Ovary (tissue), 9 donors: ENCODE data around the gene PDZD4. TPM values are rescaled to one million over a fixed set of nuclear protein-coding genes. Genes with fewer than 3 reads are reported as not detected.
A peak's percentile ranks its signal among the peaks of the same experiment; 100 is the strongest.

ENCODE experiments used
- DNase-seq, 5 donors: peaks; one replicate each; pipeline ENCODE4 v3.0.0-alpha.2; 2019 to 2020
- H3K27ac ChIP-seq, 2 donors: fragments of 200-600 bp; one replicate each; pipeline versions ENCODE4 v1.5.1 to v1.8.0; 2019 to 2022
- H3K27me3 ChIP-seq: fragments of 200-600 bp; one replicate; pipeline ENCODE4 v1.8.0; 2022
- H3K36me3 ChIP-seq: fragments of 200-600 bp; sonication (generic); one replicate; pipeline ENCODE4 v1.5.1; 2019
- H3K4me1 ChIP-seq: one replicate; pipeline ENCODE4 v1.8.1; 2013; ENCODE audit warnings: mild to moderate bottlenecking, moderate library complexity; ENCODE audit not compliant: insufficient read depth
- H3K4me3 ChIP-seq: fragments of 200-600 bp; sonication (generic); one replicate; pipeline ENCODE4 v1.5.1; 2017
- H3K9me3 ChIP-seq, 2 donors: fragments of 200-600 bp in 1 of 2; sonication (generic) in 1 of 2; one replicate each; pipeline versions ENCODE4 v1.5.1 to v1.8.1; 2013 to 2019; ENCODE audit warnings: mild to moderate bottlenecking in 1 of 2, moderate library complexity in 1 of 2
- EP300 ChIP-seq: sonication (generic); formaldehyde crosslinking; IDR thresholded peaks from one replicate; pipeline ENCODE4 v1.6.1; 2017; ENCODE audit warnings: antibody characterized with exemption
- POLR2A ChIP-seq: fragments of 450-650 bp; IDR thresholded peaks from one replicate; pipeline ENCODE4 v1.6.1; 2017; ENCODE audit warnings: antibody characterized with exemption, mild to moderate bottlenecking, moderate library complexity
- WGBS, 3 donors: extraction: QIAGEN DNeasy Blood & Tissue Kit in 1 of 3; methylation state at CpG; one replicate each; pipeline versions ENCODE4 v1.1.5 to v1.1.7; 2013 to 2017; 5-methylcytosine and 5-hydroxymethylcytosine counted together
- intact Hi-C, 4 donors: fragments of 100-400 bp; cut with DNase I; formaldehyde crosslinking; loops; one replicate each; pipeline versions ENCODE4 v1.11.0 to v1.15.1; 2022 to 2023
- polyA plus RNA-seq, 2 donors: library from polyadenylated mRNA; stranded (reverse); fragments of 200-250 nt in 1 of 2; fragments of 350-450 nt in 1 of 2; fragmentation: Illumina TruSeq in 1 of 2; extraction: RNeasy Lipid Tissue Mini Kit (QIAGEN cat#74804) in 1 of 2; gene quantifications; one replicate each; pipeline ENCODE4 v1.2.3, GENCODE V29; 2013 to 2014
- total RNA-seq, 7 donors: library from RNA; depleted of rRNA in 2 of 7; stranded (reverse); fragments of >200 nt in 2 of 7; fragmentation: NEBNext Ultra II Directional in 3 of 7; extraction: Animal tissue kit (Norgen Biotek cat#: 25700) in 3 of 7; gene quantifications; one replicate each; pipeline versions ENCODE4 v1.1.0 to v1.2.4, GENCODE V29; 2016 to 2023
- TF ChIP-seq, protein P1 (sequence below), 3 donors: fragments of 450-650 bp in 2 of 3; fragments of 200-600 bp in 1 of 3; IDR thresholded peaks; one replicate each; pipeline versions ENCODE4 v1.5.1 to v1.8.0; 2016 to 2022; ENCODE audit warnings: antibody characterized with exemption in 3 of 3, mild to moderate bottlenecking in 1 of 3
- donor health status: DM: no; HTN: no; CAD: no; lungs with moderate emphysema.
- donor health status: DM: no; HTN: no; CAD: no.
- donor health status: Bipolar disorder and iron deficiency.
- donor health status: DM: yes; HTN: yes; CAD: no.
- donor health status: DM: no; HTN: no; CAD: no.
- donor health status: DM: yes; HTN: yes; CAD: no.

Gene PDZD4
- total and polyA plus RNA-seq, 9 donors = 0.73 to 8.6 (median 2.2) TPM

DNA sequence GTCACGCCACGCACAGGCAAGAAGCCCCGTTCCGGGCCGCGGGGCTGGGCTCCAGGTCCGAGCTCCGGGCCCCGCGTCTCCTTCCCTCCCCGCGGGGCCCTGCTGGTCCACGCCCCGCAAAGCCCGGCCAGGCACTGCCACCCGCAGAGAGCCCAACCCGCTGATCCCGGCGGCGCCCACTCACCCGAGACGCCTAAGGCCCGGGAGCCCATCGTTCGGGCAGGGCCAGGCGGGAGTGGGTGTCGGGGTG, 870 bp downstream of the PDZD4 start:
- intact Hi-C loops = no loop called here
- Histone ChIP-seq H3K27me3 (no peaks in the 10 kb centered on the region), H3K4me1 (no peaks in the 10 kb centered on the region), H3K27ac (no peak overlapping the region), H3K9me3 (no peaks in the 10 kb centered on the region), H3K4me3 (peak overlapping the region; percentile 28), H3K36me3 (no peaks in the 10 kb centered on the region)
- 22 to 36% (median 24%) methylated on average over 24 to 27 of the region's 27 CpGs for WGBS, 3 donors
- TF ChIP-seq, protein P1, sequence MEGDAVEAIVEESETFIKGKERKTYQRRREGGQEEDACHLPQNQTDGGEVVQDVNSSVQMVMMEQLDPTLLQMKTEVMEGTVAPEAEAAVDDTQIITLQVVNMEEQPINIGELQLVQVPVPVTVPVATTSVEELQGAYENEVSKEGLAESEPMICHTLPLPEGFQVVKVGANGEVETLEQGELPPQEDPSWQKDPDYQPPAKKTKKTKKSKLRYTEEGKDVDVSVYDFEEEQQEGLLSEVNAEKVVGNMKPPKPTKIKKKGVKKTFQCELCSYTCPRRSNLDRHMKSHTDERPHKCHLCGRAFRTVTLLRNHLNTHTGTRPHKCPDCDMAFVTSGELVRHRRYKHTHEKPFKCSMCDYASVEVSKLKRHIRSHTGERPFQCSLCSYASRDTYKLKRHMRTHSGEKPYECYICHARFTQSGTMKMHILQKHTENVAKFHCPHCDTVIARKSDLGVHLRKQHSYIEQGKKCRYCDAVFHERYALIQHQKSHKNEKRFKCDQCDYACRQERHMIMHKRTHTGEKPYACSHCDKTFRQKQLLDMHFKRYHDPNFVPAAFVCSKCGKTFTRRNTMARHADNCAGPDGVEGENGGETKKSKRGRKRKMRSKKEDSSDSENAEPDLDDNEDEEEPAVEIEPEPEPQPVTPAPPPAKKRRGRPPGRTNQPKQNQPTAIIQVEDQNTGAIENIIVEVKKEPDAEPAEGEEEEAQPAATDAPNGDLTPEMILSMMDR (IDR thresholded peaks at IDR 0.05) = no peak
- no peak for DNase-seq

DNA sequence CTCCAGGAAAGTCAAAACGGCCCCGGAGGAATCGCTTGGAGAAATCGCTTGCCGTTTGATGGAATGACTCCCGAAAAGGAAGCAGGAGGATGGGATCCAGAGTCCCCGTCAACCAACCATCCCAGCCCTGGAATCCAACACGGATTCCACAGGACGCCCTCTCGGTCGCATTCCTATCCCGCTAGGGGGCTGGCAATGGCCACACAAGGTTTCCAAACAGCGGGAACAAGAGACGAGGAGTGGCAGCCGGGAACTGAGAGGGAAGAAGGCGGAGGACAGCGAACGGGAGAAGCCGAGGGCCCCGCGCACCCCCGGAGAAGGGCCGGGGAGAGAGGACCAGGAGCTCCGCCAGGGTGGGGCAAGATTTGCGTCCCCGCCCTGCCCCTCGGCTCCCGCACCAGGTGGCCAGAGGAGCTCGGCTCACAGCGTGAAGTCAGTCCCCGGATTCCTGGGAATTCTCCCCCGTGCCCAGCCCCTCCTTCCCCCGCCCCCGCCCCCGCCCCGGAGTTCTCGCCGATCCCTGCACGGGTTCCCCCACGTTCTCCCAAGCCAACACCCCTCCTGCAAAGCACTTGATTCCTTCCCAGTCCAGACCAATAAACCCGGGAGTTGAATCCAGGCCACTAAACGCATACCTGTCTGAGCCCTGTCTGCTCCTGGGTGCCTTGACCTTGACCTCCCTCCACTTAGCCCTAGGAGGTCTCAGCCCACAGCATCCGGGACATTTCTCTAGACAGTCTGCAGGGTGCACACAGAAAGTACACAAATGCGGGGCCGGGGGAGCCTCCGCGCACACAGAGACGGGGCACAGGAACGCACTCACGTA, 1.4 kb downstream of the PDZD4 start:
- no peak for DNase-seq
- intact Hi-C loops = no loop called here
- 14 to 24% (median 20%) methylated on average over 49 to 50 of the region's 50 CpGs for WGBS, 3 donors
- Histone ChIP-seq H3K27ac (no peak overlapping the region), H3K27me3 (no peaks in the 10 kb centered on the region), H3K4me1 (no peaks in the 10 kb centered on the region), H3K9me3 (no peaks in the 10 kb centered on the region), H3K4me3 (peak overlapping the region; percentile 28), H3K36me3 (no peaks in the 10 kb centered on the region)
- TF ChIP-seq, protein P1 (IDR thresholded peaks at IDR 0.05) = no peak
- TF ChIP-seq POLR2A = no peak
- TF ChIP-seq EP300 = no peak

DNA sequence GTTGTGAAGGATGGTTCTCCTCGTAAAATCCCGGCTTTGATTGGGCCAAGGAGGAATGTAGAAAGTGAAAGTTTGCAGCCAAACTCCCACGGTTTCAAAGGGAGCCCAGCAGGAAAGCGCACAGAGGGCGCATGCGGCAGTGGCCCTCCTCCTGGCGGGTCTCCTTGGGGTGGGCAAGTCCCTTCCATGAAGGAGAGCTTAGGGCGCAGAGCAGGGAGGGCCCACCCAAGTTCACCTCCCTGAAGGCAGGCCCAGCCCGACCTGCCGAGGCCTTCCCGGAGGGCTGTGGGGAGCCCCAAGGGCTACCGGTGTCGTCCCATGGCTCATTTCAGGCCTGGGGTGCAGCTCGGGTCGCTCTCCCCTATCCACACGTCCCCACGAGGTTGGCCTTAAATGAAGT, 2.0 kb downstream of the PDZD4 start:
- H3K4me1 ChIP-seq = no peaks in the 10 kb centered on the region
- no peak overlapping the region for H3K27ac ChIP-seq
- no peak for DNase-seq
- no peak for TF ChIP-seq EP300
- TF ChIP-seq, protein P1 (IDR thresholded peaks at IDR 0.05) = no peak
- no peak for TF ChIP-seq POLR2A
- no peaks in the 10 kb centered on the region for H3K9me3 ChIP-seq
- intact Hi-C loops = no loop called here
- H3K4me3 ChIP-seq = peak overlapping the region; percentile 28
- no peaks in the 10 kb centered on the region for H3K27me3 ChIP-seq
- no peaks in the 10 kb centered on the region for H3K36me3 ChIP-seq
- 35 to 47% (median 41%) methylated on average over 13 to 17 of the region's 17 CpGs for WGBS, 3 donors

DNA sequence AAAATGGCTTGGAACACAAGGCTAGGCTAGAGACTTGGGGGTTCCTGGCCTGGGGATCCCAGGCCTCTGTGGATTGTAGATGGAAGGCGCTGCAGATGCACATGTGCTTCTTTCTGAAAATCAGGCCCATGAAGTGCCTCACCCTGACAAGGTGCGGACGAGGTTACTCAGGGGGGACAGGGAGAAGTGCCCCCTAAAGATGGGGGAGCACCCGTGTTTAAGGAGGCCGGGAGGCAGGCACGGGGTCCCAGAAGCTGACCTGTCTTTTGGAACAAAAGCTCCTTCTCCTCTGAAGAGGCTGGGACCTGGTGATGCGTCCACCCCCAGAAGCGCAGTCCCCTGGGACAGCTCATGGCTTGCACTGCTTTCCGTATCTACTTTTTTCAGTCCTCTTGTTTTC, 2.4 kb downstream of the PDZD4 start:
- TF ChIP-seq POLR2A (no peak), EP300 (no peak)
- TF ChIP-seq, protein P1 (IDR thresholded peaks at IDR 0.05) = no peak
- Histone ChIP-seq H3K27me3 (no peaks in the 10 kb centered on the region), H3K27ac (no peak overlapping the region), H3K4me1 (no peaks in the 10 kb centered on the region), H3K9me3 (no peaks in the 10 kb centered on the region), H3K36me3 (no peaks in the 10 kb centered on the region), H3K4me3 (peak overlapping the region; percentile 14)
- WGBS, 3 donors = 67 to 75% (median 72%) methylated on average over 9 of the region's 9 CpGs
- DNase-seq = no peak
- intact Hi-C loops = no loop called here
